Measurements from ENCODE around the gene OSBP2.

GRCh38 chr22:30906946-30907345 lies 212.3 kb downstream of the OSBP2 start:
- TF ChIP-seq NR3C1 (IDR thresholded peaks at IDR 0.05) (no peak), CEBPB (IDR thresholded peaks at IDR 0.05) (no peak), SMC3 (IDR thresholded peaks at IDR 0.05) (no peak), CHD2 (IDR thresholded peaks at IDR 0.05; ENCODE audit: low read length, partially characterized antibody) (no peak), POLR2A (IDR thresholded peaks at IDR 0.05; ENCODE audit: low read length) (no peak), EP300 (IDR thresholded peaks at IDR 0.05) (no peak)
- TF ChIP-seq, protein P1, sequence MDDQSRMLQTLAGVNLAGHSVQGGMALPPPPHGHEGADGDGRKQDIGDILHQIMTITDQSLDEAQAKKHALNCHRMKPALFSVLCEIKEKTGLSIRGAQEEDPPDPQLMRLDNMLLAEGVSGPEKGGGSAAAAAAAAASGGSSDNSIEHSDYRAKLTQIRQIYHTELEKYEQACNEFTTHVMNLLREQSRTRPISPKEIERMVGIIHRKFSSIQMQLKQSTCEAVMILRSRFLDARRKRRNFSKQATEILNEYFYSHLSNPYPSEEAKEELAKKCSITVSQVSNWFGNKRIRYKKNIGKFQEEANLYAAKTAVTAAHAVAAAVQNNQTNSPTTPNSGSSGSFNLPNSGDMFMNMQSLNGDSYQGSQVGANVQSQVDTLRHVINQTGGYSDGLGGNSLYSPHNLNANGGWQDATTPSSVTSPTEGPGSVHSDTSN (IDR thresholded peaks at IDR 0.05), result no peak
- TF ChIP-seq, protein P2, sequence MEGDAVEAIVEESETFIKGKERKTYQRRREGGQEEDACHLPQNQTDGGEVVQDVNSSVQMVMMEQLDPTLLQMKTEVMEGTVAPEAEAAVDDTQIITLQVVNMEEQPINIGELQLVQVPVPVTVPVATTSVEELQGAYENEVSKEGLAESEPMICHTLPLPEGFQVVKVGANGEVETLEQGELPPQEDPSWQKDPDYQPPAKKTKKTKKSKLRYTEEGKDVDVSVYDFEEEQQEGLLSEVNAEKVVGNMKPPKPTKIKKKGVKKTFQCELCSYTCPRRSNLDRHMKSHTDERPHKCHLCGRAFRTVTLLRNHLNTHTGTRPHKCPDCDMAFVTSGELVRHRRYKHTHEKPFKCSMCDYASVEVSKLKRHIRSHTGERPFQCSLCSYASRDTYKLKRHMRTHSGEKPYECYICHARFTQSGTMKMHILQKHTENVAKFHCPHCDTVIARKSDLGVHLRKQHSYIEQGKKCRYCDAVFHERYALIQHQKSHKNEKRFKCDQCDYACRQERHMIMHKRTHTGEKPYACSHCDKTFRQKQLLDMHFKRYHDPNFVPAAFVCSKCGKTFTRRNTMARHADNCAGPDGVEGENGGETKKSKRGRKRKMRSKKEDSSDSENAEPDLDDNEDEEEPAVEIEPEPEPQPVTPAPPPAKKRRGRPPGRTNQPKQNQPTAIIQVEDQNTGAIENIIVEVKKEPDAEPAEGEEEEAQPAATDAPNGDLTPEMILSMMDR (IDR thresholded peaks at IDR 0.05), result no peak
- TF ChIP-seq, protein P3, sequence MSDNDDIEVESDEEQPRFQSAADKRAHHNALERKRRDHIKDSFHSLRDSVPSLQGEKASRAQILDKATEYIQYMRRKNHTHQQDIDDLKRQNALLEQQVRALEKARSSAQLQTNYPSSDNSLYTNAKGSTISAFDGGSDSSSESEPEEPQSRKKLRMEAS (IDR thresholded peaks at IDR 0.05), result no peak
- TF ChIP-seq, protein P4, sequence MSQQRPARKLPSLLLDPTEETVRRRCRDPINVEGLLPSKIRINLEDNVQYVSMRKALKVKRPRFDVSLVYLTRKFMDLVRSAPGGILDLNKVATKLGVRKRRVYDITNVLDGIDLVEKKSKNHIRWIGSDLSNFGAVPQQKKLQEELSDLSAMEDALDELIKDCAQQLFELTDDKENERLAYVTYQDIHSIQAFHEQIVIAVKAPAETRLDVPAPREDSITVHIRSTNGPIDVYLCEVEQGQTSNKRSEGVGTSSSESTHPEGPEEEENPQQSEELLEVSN (IDR thresholded peaks at IDR 0.05; ENCODE audit: borderline replicate concordance, low read depth), result no peak
- TF ChIP-seq, protein P5, sequence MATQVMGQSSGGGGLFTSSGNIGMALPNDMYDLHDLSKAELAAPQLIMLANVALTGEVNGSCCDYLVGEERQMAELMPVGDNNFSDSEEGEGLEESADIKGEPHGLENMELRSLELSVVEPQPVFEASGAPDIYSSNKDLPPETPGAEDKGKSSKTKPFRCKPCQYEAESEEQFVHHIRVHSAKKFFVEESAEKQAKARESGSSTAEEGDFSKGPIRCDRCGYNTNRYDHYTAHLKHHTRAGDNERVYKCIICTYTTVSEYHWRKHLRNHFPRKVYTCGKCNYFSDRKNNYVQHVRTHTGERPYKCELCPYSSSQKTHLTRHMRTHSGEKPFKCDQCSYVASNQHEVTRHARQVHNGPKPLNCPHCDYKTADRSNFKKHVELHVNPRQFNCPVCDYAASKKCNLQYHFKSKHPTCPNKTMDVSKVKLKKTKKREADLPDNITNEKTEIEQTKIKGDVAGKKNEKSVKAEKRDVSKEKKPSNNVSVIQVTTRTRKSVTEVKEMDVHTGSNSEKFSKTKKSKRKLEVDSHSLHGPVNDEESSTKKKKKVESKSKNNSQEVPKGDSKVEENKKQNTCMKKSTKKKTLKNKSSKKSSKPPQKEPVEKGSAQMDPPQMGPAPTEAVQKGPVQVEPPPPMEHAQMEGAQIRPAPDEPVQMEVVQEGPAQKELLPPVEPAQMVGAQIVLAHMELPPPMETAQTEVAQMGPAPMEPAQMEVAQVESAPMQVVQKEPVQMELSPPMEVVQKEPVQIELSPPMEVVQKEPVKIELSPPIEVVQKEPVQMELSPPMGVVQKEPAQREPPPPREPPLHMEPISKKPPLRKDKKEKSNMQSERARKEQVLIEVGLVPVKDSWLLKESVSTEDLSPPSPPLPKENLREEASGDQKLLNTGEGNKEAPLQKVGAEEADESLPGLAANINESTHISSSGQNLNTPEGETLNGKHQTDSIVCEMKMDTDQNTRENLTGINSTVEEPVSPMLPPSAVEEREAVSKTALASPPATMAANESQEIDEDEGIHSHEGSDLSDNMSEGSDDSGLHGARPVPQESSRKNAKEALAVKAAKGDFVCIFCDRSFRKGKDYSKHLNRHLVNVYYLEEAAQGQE (IDR thresholded peaks at IDR 0.05), result no peak
- TF ChIP-seq, protein P6, sequence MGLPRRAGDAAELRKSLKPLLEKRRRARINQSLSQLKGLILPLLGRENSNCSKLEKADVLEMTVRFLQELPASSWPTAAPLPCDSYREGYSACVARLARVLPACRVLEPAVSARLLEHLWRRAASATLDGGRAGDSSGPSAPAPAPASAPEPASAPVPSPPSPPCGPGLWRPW (IDR thresholded peaks at IDR 0.05), result no peak

Measured in A549 (cell line).